KG1 (cell line): ENCODE measurements around the gene MEF2A.
"Not testable (repeated sequence)": the region's sequence is repeated elsewhere in the genome, so short reads cannot be mapped to it uniquely, and the experiment has no call there.

Source experiments
- DNase-seq: peaks from one replicate; lab custom pipeline; 2025; lab: John Stamatoyannopoulos, UW

The MEF2A gene

DNA sequence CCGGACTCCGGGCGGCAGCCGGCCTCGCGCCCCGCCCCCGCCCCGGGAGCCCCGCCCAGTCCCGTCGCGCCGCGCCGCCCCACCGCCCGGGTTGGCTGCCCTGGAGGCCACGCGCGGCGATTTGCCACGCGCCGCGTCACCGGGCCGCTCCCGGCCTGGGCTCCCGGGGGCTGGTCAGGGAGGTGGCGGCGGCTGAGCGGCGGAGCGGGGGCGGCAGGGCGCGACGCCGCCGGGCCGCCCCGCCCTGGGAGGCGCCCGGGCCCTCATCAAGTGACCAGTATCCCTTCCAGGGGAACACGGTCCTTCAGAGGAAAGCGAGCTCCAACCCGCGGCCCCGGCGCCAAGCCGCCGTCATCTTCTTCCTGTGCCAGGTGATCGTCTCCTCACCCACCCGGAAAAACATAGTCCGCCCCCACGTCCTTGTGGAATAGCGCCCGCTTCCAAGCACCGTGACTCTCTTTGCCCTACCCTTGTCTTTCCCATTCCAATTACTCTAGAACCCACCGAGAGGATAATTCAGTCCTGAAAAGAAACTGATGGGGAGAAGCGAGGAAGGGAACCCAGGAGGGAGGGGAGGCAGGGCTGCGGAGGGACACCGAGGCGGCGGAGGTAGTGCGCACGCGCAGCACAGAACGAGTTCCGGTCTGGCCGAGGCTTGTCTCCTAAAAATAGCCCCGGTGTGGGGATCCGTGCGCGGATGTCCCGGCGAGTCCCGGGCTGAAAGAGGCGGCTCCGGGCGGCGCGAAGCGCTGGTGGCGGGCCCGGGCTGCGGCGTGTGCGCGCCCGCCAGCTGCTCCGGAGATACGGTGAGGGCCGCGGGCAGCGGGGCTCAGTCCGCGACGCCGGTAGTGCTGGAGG, at the start of gene MEF2A:
Gene MEF2A, plus strand, starts transcription at position 686 of the 858 bp plus-strand sequence. CDS start 67,136 bp downstream, outside the sequence.
- DNase-seq: peak; percentile 82

DNA sequence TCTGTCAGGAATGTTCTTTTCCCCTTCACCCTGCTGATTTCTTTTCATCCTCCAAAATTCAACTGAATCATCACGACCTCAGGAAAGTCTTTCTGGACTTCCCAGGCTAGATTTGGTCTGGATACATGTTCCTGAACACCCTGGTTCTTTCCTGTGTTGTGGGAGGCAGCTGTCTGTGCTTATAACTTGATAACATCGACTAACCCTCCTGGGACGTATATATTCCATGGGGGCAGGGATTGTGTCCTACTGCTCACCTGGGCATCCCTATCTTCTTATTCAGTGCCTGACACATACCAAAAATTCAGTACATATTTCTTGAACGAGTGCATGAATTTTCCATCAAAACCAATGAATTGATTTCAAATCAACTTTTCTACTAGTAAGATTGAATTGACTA, 47.6 kb upstream of the MEF2A start:
- DNase-seq: no peak

DNA sequence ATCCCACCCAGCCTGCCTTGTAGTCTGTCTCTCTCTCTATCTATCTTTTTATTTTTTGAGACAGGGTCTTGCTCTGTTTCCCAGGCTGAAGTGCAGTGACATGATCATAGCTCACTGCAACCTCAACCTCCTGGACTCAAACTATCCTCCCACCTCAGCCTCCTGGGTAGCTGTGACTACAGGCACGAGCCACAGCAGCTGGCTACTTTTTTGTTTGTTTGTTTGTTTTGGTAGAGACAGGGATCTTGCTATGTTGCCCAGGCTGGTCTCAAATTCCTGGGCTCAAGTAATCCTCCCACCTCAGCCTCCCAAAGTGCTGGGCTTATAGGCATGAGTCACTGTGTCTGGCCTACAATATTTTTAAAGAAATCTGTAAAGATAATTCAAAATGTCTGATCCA, 46.4 kb upstream of the MEF2A start:
- not testable (repeated sequence) for DNase-seq

DNA sequence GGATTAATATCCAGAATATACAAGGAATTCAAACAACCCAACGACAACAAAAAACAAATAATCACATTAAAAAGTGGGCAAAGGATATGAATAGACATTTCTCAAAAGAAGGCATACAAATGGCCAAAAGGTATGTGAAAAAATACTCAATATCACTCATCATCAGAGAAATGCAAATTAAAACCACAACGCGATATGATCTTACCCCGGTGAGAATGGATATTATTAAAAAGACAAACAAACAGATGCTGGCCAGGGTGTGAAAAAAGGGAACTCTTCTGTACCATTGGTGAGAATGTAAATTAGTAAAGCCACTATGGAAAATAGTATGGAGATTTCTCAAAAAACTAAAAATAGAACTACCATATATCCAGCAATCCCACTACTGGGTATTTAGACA, 43.5 kb upstream of the MEF2A start:
- DNase-seq: no peak

DNA sequence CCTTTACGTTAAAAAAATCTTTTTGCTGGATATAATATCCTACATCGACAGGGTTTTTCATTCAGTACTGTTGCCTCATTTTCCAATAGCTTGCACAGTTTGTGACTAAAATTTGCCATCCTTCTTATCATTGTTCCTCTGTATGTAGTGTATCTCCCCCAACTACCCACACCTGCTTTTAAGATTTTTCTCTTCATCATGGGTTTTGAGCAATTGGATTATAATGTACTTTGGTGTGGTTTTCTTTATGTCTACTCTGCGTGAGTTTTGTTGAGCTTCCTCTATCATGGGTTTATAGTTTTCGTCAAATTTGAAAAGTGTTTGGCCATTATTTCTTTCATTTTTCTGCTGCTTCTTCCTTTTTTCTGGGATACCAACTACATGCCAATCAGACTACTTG, 39.6 kb upstream of the MEF2A start:
- DNase-seq: no peak

DNA sequence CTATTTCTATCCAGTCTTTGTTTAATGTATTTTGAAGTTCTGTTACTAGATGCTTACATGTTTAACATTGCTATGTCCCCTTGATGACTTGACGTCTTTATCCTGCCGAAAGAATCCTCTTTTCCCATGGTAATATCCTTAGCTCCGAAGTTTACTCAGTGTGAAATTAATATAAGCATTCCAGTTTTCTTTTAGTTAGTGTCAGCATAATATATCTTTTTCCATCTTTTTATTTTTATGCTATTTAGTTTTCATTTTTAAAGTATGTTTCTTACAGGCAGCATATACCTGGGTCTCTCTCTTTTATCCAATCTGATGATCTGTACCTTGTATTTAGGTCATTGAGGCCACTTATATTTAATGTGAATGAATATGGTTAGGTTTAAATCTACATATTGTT, 39.1 kb upstream of the MEF2A start:
- DNase-seq: no peak

DNA sequence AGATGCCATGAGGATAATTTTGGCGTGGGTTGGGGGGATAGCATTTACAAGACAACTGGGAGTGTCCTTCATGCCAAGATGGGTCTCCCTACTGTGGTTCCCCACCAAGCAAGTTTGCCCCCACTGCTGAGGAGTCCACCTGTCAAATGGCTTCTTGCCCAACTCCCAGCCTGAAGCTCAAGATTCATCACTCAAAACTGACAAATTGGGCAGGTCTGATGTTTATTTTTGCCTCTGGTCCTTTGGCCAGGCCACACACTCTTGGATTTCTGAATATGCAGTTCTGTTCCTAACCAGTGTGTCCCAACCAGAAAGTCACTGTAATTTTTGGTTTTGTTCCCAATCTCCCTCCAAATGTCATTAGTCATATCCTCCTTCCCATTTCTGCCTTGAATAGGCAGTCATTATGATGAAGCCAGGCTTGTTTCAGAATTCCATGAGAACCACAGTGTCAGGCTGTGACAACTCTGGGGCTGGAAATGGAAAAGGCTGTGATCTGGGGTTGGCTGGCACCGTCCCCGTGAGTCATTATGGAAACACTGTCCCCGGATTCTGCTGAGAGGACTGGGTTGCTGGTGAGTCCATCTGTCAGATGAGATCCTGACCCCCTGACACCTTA, 29.3 kb upstream of the MEF2A start:
- no peak for DNase-seq

DNA sequence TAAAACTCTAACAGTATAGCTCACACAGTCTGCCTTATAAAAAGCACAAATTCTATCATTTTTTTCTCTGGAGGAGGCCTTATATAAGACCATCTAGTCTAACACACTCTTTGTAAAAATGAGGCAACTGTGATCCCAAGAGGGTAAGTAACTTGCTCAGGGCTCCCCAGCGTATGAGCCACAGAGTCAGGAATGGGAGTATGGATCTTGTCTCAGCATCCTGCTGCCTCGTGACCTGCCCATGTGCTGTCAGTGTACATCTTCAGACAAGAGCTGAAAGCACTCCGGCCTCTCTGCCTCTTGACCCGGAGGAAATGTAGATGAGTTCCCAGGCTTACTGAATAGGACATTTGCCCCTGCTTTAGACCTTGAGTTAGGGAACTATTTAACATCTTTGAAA, 28.4 kb upstream of the MEF2A start:
- DNase-seq: no peak

DNA sequence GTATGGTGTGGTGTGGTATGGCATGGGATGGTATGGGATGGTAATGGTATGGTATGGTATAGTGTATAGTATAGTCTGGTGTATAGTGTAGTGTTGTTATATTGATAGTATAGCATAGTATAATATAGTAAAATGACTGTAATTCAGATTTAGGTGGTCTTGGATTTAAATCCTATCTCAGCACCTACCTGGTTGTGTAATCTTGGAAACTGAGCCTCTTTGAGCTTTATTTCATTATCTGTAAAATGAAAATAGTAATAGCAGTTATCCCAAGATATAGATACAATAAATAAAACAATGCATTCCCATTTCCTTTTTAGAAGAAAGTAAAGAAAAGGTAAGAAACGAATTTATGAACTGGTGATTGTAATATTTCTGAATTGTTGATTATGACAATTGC, 27.5 kb upstream of the MEF2A start:
- DNase-seq: no peak

DNA sequence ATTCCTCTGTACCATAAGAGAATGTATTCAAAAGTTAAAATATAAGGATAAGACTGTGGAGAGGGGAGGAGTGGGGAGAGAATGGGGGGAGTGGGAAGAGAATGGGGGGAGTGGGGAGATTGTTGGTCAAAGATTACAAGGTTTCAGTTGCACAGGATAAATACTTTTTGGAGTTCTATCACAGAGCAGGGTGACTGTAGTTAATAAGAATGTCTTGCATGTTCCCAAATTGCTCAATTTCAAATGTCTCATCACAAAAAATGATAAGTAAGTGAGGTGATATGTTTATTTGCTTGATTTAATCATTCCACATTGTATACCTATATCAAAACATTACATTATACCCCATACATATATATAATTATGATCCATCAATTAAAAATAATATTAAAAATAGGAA, 23.0 kb upstream of the MEF2A start:
- DNase-seq: no peak

DNA sequence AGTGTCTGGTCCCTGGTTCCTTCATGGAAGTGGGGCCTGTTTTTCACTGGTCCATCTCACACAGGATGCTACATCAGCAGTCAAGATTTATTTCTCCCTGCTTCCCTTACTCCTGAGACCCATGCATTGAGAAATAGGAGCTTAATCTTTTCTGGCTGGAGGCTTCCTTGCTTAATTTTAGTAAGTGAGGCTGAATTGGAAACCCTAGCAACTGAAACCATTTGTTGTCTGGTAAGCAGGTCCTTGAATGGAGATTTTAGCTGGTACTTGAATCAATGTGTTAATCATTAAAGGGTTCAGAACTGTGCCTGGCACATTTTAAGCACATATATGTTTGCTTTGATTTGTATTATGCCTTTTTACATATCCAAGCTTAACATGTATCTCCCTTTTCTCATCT, 20.2 kb upstream of the MEF2A start:
- no peak for DNase-seq

DNA sequence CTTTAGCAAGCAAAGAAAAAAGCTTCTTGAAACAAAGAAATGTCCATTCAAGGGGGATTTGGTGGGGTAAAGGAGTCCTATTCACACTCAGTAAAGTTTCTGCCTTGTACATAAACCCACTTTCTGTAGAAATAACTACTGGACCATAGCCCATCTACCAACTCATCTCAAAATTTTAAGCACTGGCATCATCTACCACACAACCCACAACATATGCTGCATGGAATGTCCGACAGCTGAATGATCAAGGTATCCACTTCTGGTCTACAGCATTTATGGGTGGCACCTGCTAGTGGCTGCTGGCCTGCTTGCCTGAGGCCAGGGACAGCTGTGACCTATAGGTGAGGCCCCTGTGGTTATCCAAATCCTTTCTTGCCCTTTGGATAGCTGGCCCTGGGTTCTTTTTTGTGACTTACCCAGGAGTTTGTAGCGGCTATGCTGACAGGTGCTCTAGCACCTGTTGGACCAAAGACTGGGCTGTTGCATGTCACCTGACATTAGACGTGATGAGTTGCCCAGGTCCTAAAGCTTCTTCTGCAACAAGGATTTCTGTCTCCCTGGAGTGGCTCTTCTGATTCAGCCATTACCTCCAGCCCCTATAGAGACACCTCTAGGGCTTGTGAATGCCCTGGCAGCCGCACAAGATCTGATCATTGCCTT, 19.2 kb upstream of the MEF2A start:
- DNase-seq: no peak

DNA sequence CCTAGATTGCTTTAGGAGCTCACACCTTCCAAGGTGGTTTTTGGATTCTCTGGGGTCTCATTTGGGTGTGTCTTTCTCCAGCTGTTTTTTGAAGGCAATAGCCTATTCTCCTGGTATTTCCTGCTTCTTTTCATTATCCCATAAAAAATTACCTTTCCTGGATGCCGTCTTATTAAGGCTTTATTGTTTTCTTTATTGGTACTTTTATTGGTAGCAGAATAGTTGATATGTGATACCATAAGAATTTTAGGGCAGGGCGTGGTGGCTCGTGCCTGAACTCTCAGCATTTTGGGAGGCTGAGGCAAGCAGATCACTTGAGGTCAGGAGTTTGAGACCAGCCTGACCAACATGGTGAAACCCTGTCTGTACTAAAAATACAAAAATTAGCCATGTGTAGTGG, 18.3 kb upstream of the MEF2A start:
- no peak for DNase-seq

DNA sequence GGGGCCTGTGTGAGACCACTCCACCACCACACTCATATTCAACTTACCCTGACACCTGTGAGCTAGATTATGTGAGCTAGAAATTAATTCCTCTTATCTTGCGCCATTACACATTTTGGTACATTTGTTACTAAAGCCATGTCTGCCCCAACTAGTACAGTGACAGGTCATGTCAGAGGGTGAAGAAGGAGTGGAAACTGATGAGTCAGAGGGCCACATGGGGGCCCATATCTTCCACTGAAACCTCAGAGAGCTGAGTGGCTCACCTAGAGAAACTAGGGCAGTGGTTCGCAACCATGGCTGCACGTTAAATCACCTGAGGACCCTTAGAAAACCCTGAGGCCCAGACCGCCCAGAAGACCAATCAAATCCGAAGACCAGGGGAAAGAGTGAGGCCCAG, 15.7 kb upstream of the MEF2A start:
- DNase-seq: no peak

DNA sequence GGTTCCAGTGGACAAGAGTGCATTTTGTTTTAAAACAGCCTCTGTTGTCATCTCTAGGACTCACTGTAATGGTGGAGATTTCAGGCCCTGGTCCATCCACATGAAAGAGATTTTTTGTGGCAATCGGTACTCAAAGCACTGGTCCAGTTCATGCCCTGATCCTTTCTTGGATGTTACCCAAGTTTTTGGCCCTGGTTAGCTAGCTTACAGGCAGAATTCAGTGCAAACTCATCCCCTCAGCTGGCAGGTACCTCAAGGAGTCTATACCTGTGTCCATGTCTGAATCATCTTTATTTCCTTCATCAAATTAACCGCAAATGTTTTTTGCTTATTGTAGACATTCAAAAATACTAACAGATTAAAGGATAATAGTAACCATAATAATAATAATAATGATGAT, 13.7 kb upstream of the MEF2A start:
- no peak for DNase-seq

DNA sequence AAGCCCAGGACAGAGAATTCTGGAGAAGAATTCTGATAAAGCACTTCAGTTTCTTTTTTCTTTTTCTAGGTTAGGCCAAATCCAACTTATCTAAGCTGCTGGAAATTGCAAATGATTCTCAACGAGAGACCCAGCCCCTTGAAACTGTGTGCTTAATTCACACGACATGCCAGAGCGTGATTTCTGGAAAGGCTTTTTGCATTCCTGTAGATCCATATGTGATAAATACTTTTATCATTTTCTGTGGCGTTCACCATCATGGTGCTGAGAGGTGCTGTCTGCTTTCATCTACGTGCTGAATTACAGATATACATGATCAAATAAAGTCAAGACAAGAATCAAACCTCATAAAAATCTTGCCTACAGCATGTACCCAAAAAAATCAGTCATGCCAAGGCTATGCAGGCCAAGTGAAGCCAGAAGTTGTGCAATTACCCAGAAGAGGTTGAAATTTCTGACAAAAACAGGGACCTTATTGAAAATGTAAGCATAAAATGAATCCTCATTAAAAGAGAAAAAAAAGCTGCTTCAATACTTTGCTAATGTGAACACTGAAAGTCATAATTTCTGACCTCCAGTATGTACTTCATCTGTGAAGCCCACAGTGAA, 10.8 kb upstream of the MEF2A start:
- no peak for DNase-seq

DNA sequence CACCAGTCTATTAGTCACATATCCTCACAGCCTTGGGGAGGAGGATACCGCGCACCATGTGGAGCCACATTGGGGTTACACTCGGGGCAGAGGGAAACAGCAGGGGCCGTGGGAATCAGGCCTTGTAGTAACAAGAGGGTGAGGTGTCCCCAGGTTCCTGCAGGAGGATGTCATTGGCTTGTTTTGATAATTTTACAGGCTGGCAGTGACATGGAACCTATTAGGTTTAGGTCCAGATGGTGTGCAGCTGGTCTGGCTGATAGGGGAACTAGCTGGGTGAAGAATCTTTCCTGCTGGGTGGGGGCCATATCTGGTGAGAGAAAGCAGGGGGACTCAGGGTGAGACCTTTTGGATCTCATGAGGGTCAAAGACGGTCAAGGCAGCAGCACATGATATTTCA, 9.8 kb upstream of the MEF2A start:
- no peak for DNase-seq

DNA sequence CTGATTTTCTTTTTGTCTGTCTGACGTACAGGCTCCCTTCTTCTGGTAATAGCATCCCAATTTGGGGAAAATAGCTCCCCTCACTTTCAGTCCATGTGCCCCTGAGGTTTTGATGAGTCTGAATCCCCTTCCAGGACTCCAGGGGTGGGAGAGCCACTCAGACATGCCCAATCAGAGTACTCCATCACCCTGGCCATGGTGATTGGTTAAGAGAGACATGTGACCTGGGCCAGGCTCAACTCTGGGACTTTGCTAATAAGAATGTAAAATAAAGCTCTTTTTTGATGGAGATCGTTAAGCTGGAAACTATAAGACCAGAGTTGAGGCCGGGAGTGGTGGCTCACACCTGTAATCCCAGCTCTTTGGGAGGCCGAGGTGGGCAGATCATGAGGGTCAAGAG, 9.2 kb upstream of the MEF2A start:
- no peak for DNase-seq

DNA sequence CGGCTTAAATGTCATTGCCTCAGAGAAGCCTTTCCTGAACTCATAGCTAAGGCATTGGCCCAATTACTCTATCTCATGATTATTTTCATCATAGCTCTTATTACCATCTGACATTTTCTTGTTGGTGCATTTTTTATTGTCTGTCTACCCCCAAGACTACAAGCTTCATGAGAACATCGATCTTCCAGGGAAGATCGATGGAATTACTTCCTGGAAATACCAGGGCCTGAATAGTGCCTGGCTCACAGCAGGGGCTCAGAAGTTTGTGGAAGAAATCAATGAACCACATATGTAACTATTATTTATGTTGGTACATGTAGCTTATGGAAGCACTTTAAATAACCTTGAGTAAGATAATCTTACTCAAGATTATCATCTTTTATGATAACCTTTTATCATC, 7.7 kb upstream of the MEF2A start:
- no peak for DNase-seq

DNA sequence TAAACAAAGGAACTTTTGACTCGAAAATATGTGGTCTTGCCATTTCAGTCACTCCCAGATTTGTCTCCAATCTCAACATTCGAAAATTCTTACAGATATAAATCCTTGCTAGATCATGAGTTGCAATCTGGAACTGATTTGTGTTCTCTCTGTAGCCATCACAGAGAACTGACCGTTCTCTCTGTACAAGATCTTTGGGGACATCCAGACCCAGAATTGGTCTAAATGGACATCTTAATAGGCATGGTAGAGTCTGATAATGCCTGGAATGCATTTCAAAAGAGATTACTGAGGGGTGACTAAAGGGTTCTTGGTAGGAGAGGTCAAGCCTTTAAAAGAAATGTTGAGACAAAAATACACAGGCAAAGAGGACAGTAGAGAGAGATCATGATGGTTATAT, 7.2 kb upstream of the MEF2A start:
- DNase-seq: no peak

DNA sequence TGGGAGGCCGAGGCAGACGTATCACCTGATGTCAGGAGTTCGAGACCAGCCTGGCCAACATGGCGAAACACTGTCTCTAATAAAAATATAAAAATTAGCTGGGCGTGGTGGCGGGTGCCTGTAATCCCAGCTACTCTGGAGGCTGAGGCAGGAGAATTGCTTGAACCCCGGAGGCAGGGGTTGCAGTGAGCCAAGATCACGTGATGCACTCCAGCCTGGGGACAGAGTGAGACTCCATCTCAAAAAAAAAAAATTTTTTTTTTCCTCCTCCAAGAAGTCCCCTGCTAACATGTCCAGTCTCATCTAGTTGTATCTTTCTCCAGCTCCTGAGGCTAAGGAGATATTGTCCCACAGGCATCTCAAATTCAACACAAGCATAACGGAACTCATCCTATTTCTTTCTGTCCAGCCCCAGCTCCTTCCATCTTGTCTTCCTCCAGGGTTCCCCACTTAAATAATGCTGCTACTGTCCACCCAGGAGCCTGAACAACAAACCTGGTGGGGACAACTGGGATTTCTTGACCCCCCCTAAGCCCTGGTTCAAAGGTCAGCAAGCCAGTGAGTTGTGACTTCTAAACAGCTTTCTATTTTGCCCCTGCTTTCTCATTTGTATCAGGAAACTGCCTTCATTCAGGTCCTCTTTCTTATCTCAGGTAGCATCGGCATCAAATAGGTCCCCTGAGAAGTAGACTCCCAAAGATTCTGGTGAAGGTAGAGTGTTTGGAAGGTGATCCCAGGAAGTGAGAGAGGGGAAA, 4.1 kb upstream of the MEF2A start:
- no peak for DNase-seq

DNA sequence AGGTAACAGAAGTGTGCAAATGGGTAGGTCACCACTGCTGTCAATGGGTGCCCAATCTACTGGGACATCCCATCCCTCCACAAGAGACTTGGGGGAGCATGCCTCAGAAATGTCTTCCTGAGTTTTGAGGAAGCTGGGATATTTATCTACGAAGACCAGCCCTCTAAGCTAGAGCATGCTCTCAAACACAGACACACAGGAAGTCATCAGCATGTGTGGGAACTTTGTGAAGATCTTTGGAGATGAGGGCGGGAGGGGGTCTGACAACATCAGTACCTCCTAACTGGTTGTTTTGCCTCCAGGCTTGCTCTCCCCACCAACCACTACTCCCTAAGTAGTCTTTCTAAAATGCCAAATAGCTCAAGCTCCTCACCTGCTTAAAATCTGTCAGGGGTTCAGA, 3.5 kb upstream of the MEF2A start:
- DNase-seq: no peak
